GM12891 (cell line): ENCODE results near the gene STRAP.

Experiments used
- PAX5 ChIP-seq: IDR thresholded peaks from 2 replicates; pipeline ENCODE4 v1.6.1; 2011; ENCODE audit warnings: low read length, moderate library complexity, mild to moderate bottlenecking; ENCODE audit not compliant: insufficient read depth, severe bottlenecking
- POLR2A ChIP-seq: IDR thresholded peaks from 2 replicates; pipeline ENCODE4 v1.6.1; 2011; ENCODE audit warnings: low read depth, low read length, control low read depth
- POLR2AphosphoS5 ChIP-seq: IDR thresholded peaks from 2 replicates; pipeline ENCODE4 v1.6.1; 2011; ENCODE audit warnings: low read depth, low read length, control low read depth
- POU2F2 ChIP-seq: IDR thresholded peaks from 2 replicates; pipeline ENCODE4 v1.6.1; 2011; ENCODE audit warnings: low read depth, mild to moderate bottlenecking, control low read depth, low read length, moderate library complexity

- TF ChIP-seq PAX5 (no peak), POLR2A (no peak), POLR2AphosphoS5 (no peak), POU2F2 (no peak)
These were observed 19.3 kb upstream of the STRAP start for GRCh38 chr12:15862840-15863239.
